Germinal center (tissue), 1 donor: ENCODE results near the gene SEC22A.

Experiments
- DNase-seq: peaks from one replicate; pipeline ENCODE4 v3.0.0; 2012; ENCODE audit warnings: mixed read lengths, low spot score

SEC22A gene

GRCh38 chr3:123307064-123307463 lies 105.3 kb downstream of the SEC22A start:
- DNase-seq, result no peak

GRCh38 chr3:123310186-123310585 lies 108.4 kb downstream of the SEC22A start:
- no peak for DNase-seq

GRCh38 chr3:123310741-123311140 lies 109.0 kb downstream of the SEC22A start:
- no peak for DNase-seq

GRCh38 chr3:123311201-123311600 lies 109.5 kb downstream of the SEC22A start:
- no peak for DNase-seq

- no peak for DNase-seq
These were observed 110.9 kb downstream of the SEC22A start for GRCh38 chr3:123312331-123313265.

- no peak for DNase-seq
These were observed 112.1 kb downstream of the SEC22A start for GRCh38 chr3:123313889-123314288.

- no peak for DNase-seq
These were observed 112.9 kb downstream of the SEC22A start for GRCh38 chr3:123314359-123315270.

GRCh38 chr3:123315271-123315595 lies 113.5 kb downstream of the SEC22A start:
- no peak for DNase-seq

GRCh38 chr3:123317716-123318115 lies 116.0 kb downstream of the SEC22A start:
- no peak for DNase-seq

GRCh38 chr3:123318374-123318773 lies 116.6 kb downstream of the SEC22A start:
- DNase-seq, result no peak

GRCh38 chr3:123319760-123320159 lies 118.0 kb downstream of the SEC22A start:
- no peak for DNase-seq

- DNase-seq, result no peak
These were observed 118.5 kb downstream of the SEC22A start for GRCh38 chr3:123320221-123320620.

- DNase-seq, result no peak
These were observed 120.1 kb downstream of the SEC22A start for GRCh38 chr3:123321806-123322205.

GRCh38 chr3:123322866-123323265 lies 121.1 kb downstream of the SEC22A start:
- no peak for DNase-seq
